ENCODE measurements around the gene AP4M1.

GRCh38 chr7:100080907-100081534, 20.4 kb upstream of the AP4M1 start:
- TF ChIP-seq CTCF (IDR thresholded peaks at IDR 0.05; ENCODE audit: insufficient read depth, low read depth, low read length) (no peak), EZH2 (IDR thresholded peaks at IDR 0.05; ENCODE audit: insufficient read depth, low read length) (no peak)

Measured in astrocyte (in vitro differentiated cells and primary cell).